GM12874 (cell line): ENCODE measurements around the gene FNDC3B.

Source experiments
- CTCF ChIP-seq: IDR thresholded peaks from 2 replicates; pipeline ENCODE4 v1.5.1; 2011; ENCODE audit warnings: low read depth, mild to moderate bottlenecking, control low read depth, low read length, moderate library complexity; ENCODE audit not compliant: insufficient read depth

Gene FNDC3B

GRCh38 chr3:172321035-172321434, 281.7 kb downstream of the FNDC3B start:
- no peak for TF ChIP-seq CTCF

GRCh38 chr3:172323894-172324610, 284.7 kb downstream of the FNDC3B start:
- no peak for TF ChIP-seq CTCF

- no peak for TF ChIP-seq CTCF
Observed at GRCh38 chr3:172324611-172325203, 285.3 kb downstream of the FNDC3B start.

GRCh38 chr3:172325461-172325860, 286.1 kb downstream of the FNDC3B start:
- TF ChIP-seq CTCF, result no peak

GRCh38 chr3:172326993-172327392, 287.6 kb downstream of the FNDC3B start:
- TF ChIP-seq CTCF, result no peak

- TF ChIP-seq CTCF, result no peak
Observed at GRCh38 chr3:172328282-172328681, 288.9 kb downstream of the FNDC3B start.

GRCh38 chr3:172329070-172329469, 289.7 kb downstream of the FNDC3B start:
- TF ChIP-seq CTCF, result no peak
